ENCODE results near the gene RAB31. TPM values are rescaled to one million over a fixed set of nuclear protein-coding genes. Genes with fewer than 3 reads are reported as not detected.

Gene RAB31
- polyA plus RNA-seq, 2 of the 4 experiments (the other 2 are of a cell fraction): 16.9 to 46.3 TPM

GRCh38 chr18:9782073-9782857 is 74.2 kb downstream of the RAB31 start (continued):
- no peak for TF ChIP-seq MAZ (IDR thresholded peaks at IDR 0.05; ENCODE audit: borderline replicate concordance, low read depth, low read length)
- TF ChIP-seq E2F6 (IDR thresholded peaks at IDR 0.05; ENCODE audit: borderline replicate concordance, low read depth): no peak
- TF ChIP-seq MAFK (IDR thresholded peaks at IDR 0.05; ENCODE audit: partially characterized antibody): no peak
- peak; percentile 94 to 95 for TF ChIP-seq CEBPB (IDR thresholded peaks at IDR 0.05)
- no peak for TF ChIP-seq CBX8 (IDR thresholded peaks at IDR 0.05)
- peak; percentile 83; the same call in 1 of the 2 replicates for TF ChIP-seq GATA3 (IDR thresholded peaks at IDR 0.05; ENCODE audit: borderline replicate concordance)
- no peak for TF ChIP-seq FOXS1 (CRISPR knock-in tag; IDR thresholded peaks at IDR 0.05)
- TF ChIP-seq HEYL (CRISPR knock-in tag; IDR thresholded peaks at IDR 0.05): no peak
- TF ChIP-seq CTCF (IDR thresholded peaks at IDR 0.05): no peak
- peak; percentile 83 for TF ChIP-seq FOSL2 (IDR thresholded peaks at IDR 0.05)
- peak; percentile 93 for TF ChIP-seq FOSL2 (CRISPR knock-in tag; IDR thresholded peaks at IDR 0.05)
- no peak for TF ChIP-seq TFCP2L1 (CRISPR knock-in tag; IDR thresholded peaks at IDR 0.05)
- no peak for TF ChIP-seq MYC (IDR thresholded peaks at IDR 0.05; ENCODE audit: borderline replicate concordance, low read length)
- TF ChIP-seq RAD21 (conservative IDR thresholded peaks at IDR 0.05 in 1 of 2, IDR thresholded peaks at IDR 0.05 in 1 of 2): peak; percentile 30 to 53; a peak in 3 of 5 replicates
- no peak for TF ChIP-seq RNF2 (IDR thresholded peaks at IDR 0.05; ENCODE audit: borderline replicate concordance, low read depth)
- no peak for TF ChIP-seq NR3C1 (IDR thresholded peaks at IDR 0.05)

GRCh38 chr18:9786631-9787030 is 78.5 kb downstream of the RAB31 start:
- DNase-seq (ENCODE audit: low read depth in 1 of 2, low spot score in 1 of 2) (no peak), ATAC-seq (no peak), FAIRE-seq (no peak)
- TF ChIP-seq RNF2 (IDR thresholded peaks at IDR 0.05; ENCODE audit: borderline replicate concordance, low read depth): no peak
- no peak for TF ChIP-seq JUNB (IDR thresholded peaks at IDR 0.05)
- no peak for TF ChIP-seq KDM5A (IDR thresholded peaks at IDR 0.05)
- no peak for TF ChIP-seq E2F6 (IDR thresholded peaks at IDR 0.05; ENCODE audit: borderline replicate concordance, low read depth)
- TF ChIP-seq TP53 (CRISPR knock-in tag; IDR thresholded peaks at IDR 0.05): no peak
- TF ChIP-seq HOXA7 (CRISPR knock-in tag; IDR thresholded peaks at IDR 0.05): no peak
- no peak for TF ChIP-seq FOSB (CRISPR knock-in tag; IDR thresholded peaks at IDR 0.05)
- TF ChIP-seq TFCP2L1 (CRISPR knock-in tag; IDR thresholded peaks at IDR 0.05): no peak
- TF ChIP-seq RFX5 (IDR thresholded peaks at IDR 0.05): no peak
- no peak for TF ChIP-seq POLR2A (IDR thresholded peaks at IDR 0.05; ENCODE audit: low read length)
- no peak for TF ChIP-seq ZNF302 (CRISPR knock-in tag; IDR thresholded peaks at IDR 0.05)
- TF ChIP-seq RAD21 (conservative IDR thresholded peaks at IDR 0.05 in 1 of 2, IDR thresholded peaks at IDR 0.05 in 1 of 2): no peak
- TF ChIP-seq PBX3 (IDR thresholded peaks at IDR 0.05): no peak
- POLR2A ChIA-PET: no interaction called here
- 92% methylated on average over 3 of the region's 3 CpGs for WGBS (ENCODE audit: missing lambda C conversion rate)
- peak overlapping the region in 1 of 2 experiments; percentile 58; a peak in 3 of 6 replicates for H3K27ac ChIP-seq
- CTCF ChIA-PET: interaction anchor here (1.0 kb wide), 1 partner anchor 16 kb away, joined by 4 read pairs; no protein-coding TSS in a partner anchor
- H3K4me1 ChIP-seq: peaks cover 23% of the 10 kb centered on the region
- no peak overlapping the region for H3K4me3 ChIP-seq
- H3K9me3 ChIP-seq: peaks cover 7% of the 10 kb centered on the region; the same call in 2 of the 3 replicates
- H3K4me2 ChIP-seq: no peak overlapping the region

Measured in A549 (cell line).